Activated gamma-delta T cell treated with anti-CD3 and anti-CD28 coated beads, Interleukin-2, amount 50 U/mL, for 16 hours (primary cell): ENCODE measurements around the gene RBM10.
"Not testable (repeated sequence)": the region's sequence is repeated elsewhere in the genome, so short reads cannot be mapped to it uniquely, and the experiment has no call there.

Experiments used
- DNase-seq: peaks from one replicate; pipeline ENCODE4 v3.0.0-alpha.2; 2020; ENCODE audit warnings: low read depth

Gene RBM10

DNA sequence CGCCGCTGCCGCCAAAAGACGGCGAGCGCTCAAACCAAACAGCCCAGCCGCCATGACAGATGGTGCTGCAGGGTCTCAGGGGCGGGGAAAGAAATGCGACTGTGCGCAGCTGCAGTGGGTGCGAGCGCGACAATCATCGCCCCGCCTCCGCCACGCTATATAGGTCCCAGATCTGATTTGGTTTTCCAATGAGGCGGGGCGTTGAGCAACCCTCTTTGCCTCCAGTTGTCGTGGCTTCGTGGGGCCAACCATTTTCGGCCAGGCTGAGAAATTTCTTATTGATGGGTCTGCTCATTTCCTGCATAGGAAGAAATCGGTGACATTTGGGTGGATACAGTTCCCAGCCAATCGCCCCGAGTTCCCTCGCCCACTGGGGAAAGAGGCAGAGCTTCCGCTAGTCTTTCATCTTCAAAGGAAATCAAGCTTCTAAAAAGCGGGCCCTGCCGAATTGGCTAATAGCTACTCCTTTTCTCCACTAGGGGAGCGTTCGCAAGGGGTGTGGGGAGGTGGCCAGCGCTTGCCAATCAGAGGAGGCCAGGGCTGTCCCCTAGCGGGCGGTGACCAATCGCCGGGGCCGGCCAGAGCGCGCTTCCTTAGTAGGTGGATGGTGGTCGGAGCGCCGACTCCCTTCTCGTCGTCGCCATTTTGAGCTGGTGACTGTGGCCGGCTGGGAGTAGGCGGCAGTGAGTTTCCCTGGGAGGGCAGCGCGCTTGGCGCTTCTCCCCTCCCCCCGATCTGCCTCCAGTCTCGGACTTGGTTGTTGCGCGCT, at the start of gene RBM10, which contains the start of gene NDUFB11:
Gene RBM10, plus strand, starts transcription at position 596 of the 769 bp plus-strand sequence. CDS start 2,261 bp downstream, outside the sequence.
Gene NDUFB11, minus strand, starts transcription at position 77 of the 769 bp plus-strand sequence. Its CDS starts 23 bp downstream, at position 54.
- peak; percentile 82 for DNase-seq

DNA sequence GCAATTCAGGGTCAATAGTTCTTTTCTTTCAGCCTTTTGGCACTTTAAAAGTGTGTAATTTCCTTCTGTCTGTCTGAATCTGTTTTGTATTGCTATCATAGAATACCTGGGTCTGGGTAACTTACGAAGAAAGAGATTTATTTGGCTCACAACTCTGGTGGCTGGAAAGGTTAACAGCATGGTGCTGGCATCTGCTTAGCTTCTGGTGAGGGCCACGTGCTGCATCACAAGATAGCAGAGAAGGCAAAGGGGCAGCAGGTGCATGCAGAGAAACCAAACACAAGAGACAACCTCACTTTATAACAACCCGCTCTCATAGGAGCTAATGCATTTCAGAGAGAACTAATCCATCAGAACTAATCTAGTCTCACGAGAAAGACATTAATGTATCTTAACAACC, 48.0 kb upstream of the RBM10 start:
- DNase-seq = no peak

GRCh38 chrX:47098338-47099094, 46.5 kb upstream of the RBM10 start:
- no peak for DNase-seq

DNA sequence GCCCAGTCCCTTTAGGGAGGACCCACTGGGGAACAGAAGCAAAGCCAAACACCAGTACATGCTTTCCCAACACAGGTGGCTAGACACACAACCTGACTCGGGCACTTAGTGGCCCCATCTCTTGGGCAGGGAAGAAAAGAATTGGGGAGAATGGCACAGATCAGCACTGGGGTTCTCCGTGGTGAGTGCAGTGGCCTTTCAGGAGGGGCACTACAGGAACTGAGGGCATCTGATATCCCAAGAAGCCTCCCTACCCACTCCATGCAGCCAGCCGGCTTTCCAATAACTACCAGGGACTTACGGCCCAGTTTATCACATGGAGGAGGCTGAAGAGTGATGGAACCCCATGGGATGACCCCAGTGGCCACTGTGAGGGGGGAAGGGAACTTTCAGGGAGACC, 43.8 kb upstream of the RBM10 start:
- DNase-seq = no peak

DNA sequence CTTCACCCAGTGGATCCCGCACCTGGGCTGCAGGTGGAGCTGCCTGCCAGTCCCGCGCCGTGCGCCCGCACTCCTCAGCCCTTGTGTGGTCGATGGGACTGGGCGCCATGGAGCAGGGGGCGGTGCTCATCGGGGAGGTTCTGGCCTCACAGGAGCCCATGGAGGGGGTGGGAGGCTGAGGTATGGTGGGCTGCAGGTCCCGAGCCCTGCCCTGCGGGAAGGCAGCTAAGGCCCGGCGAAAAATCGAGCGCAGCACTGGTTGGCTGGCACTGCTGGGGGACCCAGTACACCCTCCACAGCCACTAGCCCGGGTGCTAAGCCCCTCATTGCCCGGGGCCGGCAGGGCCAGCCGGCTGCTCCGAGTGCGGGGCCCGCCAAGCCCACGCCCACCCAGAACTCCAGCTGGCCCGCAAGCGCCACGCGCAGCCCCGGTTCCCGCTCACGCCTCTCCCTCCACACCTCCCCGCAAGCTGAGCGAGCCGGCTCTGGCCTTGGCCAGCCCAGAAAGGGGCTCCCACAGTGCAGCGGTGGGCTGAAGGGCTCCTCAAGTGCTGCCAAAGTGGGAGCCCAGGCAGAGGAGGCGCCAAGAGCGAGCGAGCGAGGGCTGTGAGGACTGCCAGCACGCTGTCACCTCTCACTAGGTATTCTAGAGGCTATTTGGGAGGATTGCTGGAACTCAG, 33.9 kb upstream of the RBM10 start:
- not testable (repeated sequence) for DNase-seq

- DNase-seq = no peak
Measured at GRCh38 chrX:47112316-47112954, 32.6 kb upstream of the RBM10 start.

- not testable (repeated sequence) for DNase-seq
Measured at GRCh38 chrX:47116551-47117110, 28.4 kb upstream of the RBM10 start.

DNA sequence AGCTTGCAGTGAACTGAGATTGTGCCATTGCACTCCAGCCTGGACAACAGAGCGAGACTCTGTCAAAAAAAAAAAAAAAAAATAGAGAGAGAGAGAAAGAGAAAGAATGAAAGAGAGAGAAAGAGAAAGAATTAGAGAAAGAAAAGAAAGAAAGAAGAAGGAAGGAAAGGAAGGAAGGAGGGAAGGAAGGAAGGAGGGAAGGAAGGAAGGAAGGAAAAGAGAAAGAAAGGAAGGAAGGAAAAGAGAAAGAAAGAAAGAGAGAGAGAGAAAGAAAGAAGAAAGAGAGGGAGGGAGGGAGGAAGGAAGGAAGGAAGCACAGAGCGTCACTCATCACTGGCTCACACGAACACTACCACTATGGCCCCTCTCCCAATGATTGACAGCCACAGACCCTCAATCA, 20.6 kb upstream of the RBM10 start:
- DNase-seq = not testable (repeated sequence)

- peak; percentile 81 for DNase-seq
Measured at GRCh38 chrX:47129157-47129898, 15.7 kb upstream of the RBM10 start.

- DNase-seq = no peak
Measured at GRCh38 chrX:47129899-47130358, 15.1 kb upstream of the RBM10 start.

DNA sequence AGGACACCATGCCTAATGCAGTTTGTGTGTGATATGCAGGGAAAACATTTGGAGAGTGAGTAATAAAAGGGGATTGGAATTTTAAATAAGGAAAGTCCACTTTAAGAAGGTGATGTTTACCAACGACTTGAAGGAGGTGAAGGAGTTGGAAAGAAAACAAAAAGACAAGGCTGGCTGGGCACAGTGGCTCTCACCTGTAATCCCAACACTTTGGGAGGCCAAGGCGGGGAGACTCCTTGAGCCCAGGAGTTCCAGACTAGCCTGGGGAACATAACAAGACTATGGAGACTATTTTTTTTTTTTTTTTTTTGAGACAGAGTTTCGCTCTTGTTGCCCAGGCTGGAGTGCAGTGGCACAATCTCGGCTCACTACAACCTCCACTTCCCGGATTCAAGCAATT, 11.5 kb upstream of the RBM10 start:
- no peak for DNase-seq

GRCh38 chrX:47135650-47136049, 9.4 kb upstream of the RBM10 start:
- not testable (repeated sequence) for DNase-seq

DNA sequence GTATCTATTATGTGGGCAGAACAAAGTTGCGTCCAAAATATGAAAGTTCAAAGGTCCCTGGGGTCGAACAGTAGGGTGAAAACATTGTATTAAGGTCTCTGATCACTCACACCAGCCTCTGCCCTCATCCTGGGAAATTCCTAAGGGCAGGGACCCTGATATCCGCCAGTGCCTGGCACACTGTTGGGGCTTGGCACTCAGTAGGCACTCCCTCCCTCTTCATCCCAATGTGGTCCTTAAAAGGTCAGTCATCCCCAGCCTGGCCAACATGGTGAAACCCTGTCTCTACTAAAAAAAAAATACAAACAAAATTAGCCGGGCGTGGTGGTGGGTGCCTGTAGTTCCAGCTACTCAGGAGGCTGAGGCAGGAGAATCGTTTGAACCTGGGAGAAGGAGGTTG, 6.8 kb upstream of the RBM10 start:
- DNase-seq = no peak

DNA sequence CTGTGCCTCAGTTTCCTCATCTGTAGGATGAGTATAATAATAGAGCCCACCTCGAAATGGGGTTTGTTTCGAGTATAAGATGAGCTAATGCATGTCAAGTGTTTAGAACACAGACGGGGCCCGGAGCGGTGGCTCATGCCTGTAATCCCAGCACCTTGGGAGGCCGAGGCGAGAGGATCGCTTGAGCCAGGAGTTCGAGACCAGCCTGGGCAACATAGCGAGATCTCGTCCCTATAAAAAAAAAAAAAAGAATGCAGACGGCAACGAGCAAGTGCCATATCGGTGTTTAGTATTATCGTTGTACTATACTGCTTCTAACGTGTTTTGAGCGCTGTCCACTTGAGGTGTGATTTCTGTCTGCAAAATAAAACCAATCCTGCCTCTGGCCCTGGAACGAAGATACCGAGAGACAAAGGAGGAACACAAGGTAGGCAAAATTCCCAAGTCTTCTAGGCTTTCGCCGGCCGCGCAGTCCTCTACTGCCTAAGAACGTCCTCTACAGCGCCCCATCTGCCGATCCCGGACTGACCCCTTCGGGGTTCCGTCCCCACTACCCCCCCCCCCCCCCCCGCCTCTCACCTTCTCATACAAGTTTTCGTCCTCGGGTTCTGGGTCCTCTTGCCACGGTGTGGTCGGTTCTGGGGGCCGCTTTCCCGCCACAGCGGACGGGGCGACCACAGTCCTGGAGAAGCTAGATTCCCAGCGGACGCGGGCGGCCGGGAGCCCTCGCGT, 961 bp upstream of the RBM10 start:
- no peak for DNase-seq

DNA sequence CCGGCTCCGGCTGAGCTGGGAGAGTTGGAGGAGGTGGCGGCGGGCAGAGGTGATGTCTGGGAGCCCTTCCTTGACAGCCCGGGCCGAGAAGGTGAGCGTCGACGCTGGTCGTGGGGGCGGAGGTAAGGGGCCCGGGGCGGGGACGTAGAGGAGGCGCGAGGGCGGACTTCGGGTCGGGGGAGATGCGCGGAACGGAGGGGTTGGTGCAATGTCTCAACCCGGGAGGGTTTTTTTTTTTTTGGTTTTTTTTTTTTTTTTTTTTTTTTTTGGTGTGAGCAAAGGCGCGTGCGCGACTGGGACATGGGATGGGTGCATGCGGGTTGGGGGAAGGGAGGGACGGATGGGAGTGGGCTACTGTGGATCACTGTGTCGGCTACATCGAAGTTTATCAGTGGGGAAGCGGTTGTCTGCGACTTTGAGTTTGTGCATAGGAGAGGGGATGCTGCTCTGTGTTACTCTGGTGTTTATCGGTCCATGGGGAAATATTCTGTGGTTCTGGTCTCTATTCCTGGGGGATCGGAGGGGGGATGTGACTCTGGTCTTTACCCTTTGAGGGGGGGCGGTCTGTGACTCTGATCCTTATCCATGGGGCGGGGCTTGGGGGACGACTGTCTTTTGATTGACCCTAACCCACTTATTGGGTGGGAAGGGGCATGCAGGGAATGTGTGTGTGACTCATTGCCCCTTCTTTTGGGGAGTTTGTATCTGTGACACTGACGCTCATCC, 537 bp downstream of the RBM10 start:
- DNase-seq = no peak

GRCh38 chrX:47146121-47146935, 1.3 kb downstream of the RBM10 start:
- DNase-seq = no peak

GRCh38 chrX:47146936-47147859, 2.2 kb downstream of the RBM10 start:
- no peak for DNase-seq

- no peak for DNase-seq
Measured at GRCh38 chrX:47148946-47149345, 3.9 kb downstream of the RBM10 start.
